GM12878 (cell line): ENCODE results near the gene CHMP1A. TPM values are rescaled to one million over a fixed set of nuclear protein-coding genes. Genes with fewer than 3 reads are reported as not detected.

Experiments
- ATAC-seq: fragments of 200-7000 bp; cut with Tn5 transposase; 3 replicates; pipeline ENCODE4 v1.9.1; 2020; ENCODE audit warnings: mild to moderate bottlenecking, moderate library complexity
- BruUV-seq: library from RNA; stranded (reverse); fragments of 400-500 nt; replicated peaks from 2 replicates; lab custom pipeline; 2021; lab: Mats Ljungman, UMichigan
- CTCF ChIA-PET: fragments of 300-600 bp; sonication (Branson Sonifier 250); formaldehyde crosslinking; extraction: SDS; loops from one replicate; lab custom pipeline; 2021; ENCODE audit warnings: inconsistent platforms; lab: Yijun Ruan, JAX
- POLR2A ChIA-PET: fragments of 350-600 bp; formaldehyde crosslinking; extraction: SDS; loops from one replicate; lab custom pipeline; 2021; ENCODE audit warnings: inconsistent platforms; lab: Charles Lee
- RAD21 ChIA-PET: fragments of 300-600 bp; sonication (Branson Sonifier 250); formaldehyde crosslinking; loops from one replicate; lab custom pipeline; 2023; ENCODE audit warnings: antibody characterized with exemption; ENCODE audit not compliant: unreplicated experiment; lab: Charles Lee
- SMC1A ChIA-PET: fragments of 300-600 bp; sonication (Branson Sonifier 250); formaldehyde crosslinking; loops from one replicate; lab custom pipeline; 2023; ENCODE audit not compliant: unreplicated experiment, uncharacterized antibody; lab: Charles Lee
- DNase-seq: peaks from one replicate; pipeline ENCODE4 v3.0.0-alpha.2; 2011; ENCODE audit warnings: low read depth, low spot score
- FAIRE-seq: peaks from 3 replicates; lab custom pipeline; 2011; peaks lifted over from hg19 to GRCh38; lab: Jason Lieb, UNC
- H2AFZ ChIP-seq: 2 replicates; pipeline ENCODE4 v1.6.0; 2011; ENCODE audit warnings: low read depth, low read length, control low read depth; ENCODE audit not compliant: control insufficient read depth
- H3K27ac ChIP-seq: 2 replicates; pipeline ENCODE4 v1.5.1; 2011; ENCODE audit warnings: control low read depth; ENCODE audit not compliant: control insufficient read depth, insufficient read depth
- H3K27me3 ChIP-seq, 2 experiments: replicated peaks in 1 of 2; 2 replicates each; pipeline versions ENCODE4 v1.6.0 to v1.6.1; 2011; ENCODE audit warnings: low read length in 1 of 2; ENCODE audit not compliant: control insufficient read depth in 2 of 2, insufficient read depth in 2 of 2
- H3K36me3 ChIP-seq, 2 experiments: 2 replicates each; pipeline ENCODE4 v1.5.1; 2011; ENCODE audit warnings: low read length in 1 of 2; ENCODE audit not compliant: control insufficient read depth in 2 of 2, insufficient read depth in 2 of 2
- H3K4me1 ChIP-seq: 2 replicates; pipeline ENCODE4 v1.6.1; 2011; ENCODE audit warnings: mild to moderate bottlenecking, low read length, moderate library complexity, mixed read lengths; ENCODE audit not compliant: control insufficient read depth, insufficient read depth
- H3K4me2 ChIP-seq: 2 replicates; pipeline ENCODE4 v1.6.0; 2011; ENCODE audit warnings: control low read depth; ENCODE audit not compliant: control insufficient read depth, insufficient read depth
- H3K4me3 ChIP-seq: fragments of 200-600 bp; sonication (generic); 2 replicates; pipeline ENCODE4 v1.5.1; 2016
- H3K79me2 ChIP-seq: 2 replicates; pipeline ENCODE4 v1.6.0; 2011; ENCODE audit warnings: low read length; ENCODE audit not compliant: control insufficient read depth, insufficient read depth
- H3K9ac ChIP-seq: 2 replicates; pipeline ENCODE4 v1.8.0; 2011; ENCODE audit warnings: low read length, control low read depth, mixed read lengths; ENCODE audit not compliant: control insufficient read depth, insufficient read depth
- H3K9me3 ChIP-seq: replicated peaks from 3 replicates; pipeline ENCODE4 v1.5.1; 2011; ENCODE audit warnings: mild to moderate bottlenecking, low read length; ENCODE audit not compliant: control insufficient read depth, insufficient read depth
- H4K20me1 ChIP-seq: 2 replicates; pipeline ENCODE4 v1.6.0; 2011; ENCODE audit not compliant: control insufficient read depth, insufficient read depth
- CBX5 ChIP-seq: sonication (generic); IDR thresholded peaks from 2 replicates; pipeline ENCODE4 v1.6.1; 2016; ENCODE audit warnings: low read depth, moderate library complexity, mild to moderate bottlenecking, inconsistent platforms
- CEBPB ChIP-seq, 2 experiments: fragments of 150-350 bp in 1 of 2; IDR thresholded peaks; 2 replicates each; pipeline ENCODE4 v1.6.1; 2012 to 2014; ENCODE audit warnings: low read depth in 2 of 2, low read length in 2 of 2, borderline replicate concordance in 1 of 2, inconsistent platforms in 1 of 2
- ETV6 ChIP-seq, 2 experiments: fragments of 450-650 bp in 1 of 2; IDR thresholded peaks in 1 of 2; conservative IDR thresholded peaks in 1 of 2; 2 replicates each; pipeline ENCODE4 v1.6.1; 2014; ENCODE audit warnings: antibody characterized with exemption in 1 of 2, borderline replicate concordance in 1 of 2, low read depth in 1 of 2, mild to moderate bottlenecking in 1 of 2, moderate library complexity in 1 of 2
- KLF5 ChIP-seq: fragments of 450-650 bp; IDR thresholded peaks from 2 replicates; pipeline ENCODE4 v1.6.1; 2014; ENCODE audit warnings: mild to moderate bottlenecking; ENCODE audit not compliant: partially characterized antibody
- MAX ChIP-seq: IDR thresholded peaks from 2 replicates; pipeline ENCODE4 v1.6.1; 2012; ENCODE audit warnings: low read depth, low read length, improper control_type of control experiment
- PBX3 ChIP-seq: IDR thresholded peaks from 2 replicates; pipeline ENCODE4 v1.6.1; 2011; ENCODE audit warnings: mild to moderate bottlenecking, low read depth, low read length, moderate library complexity; ENCODE audit not compliant: insufficient replicate concordance
- POLR2AphosphoS5 ChIP-seq: IDR thresholded peaks from 2 replicates; pipeline ENCODE4 v1.6.1; 2011; ENCODE audit warnings: mild to moderate bottlenecking, low read length, inconsistent platforms
- RELB ChIP-seq: fragments of 450-650 bp; IDR thresholded peaks from 2 replicates; pipeline ENCODE4 v1.6.1; 2017; ENCODE audit warnings: low read depth, mild to moderate bottlenecking, moderate library complexity
- YY1 ChIP-seq: IDR thresholded peaks from 2 replicates; pipeline ENCODE4 v1.6.1; 2011; ENCODE audit warnings: low read depth, mild to moderate bottlenecking, low read length
- ZNF207 ChIP-seq: fragments of 450-650 bp; IDR thresholded peaks from 2 replicates; pipeline ENCODE4 v1.6.1; 2014; ENCODE audit warnings: antibody characterized with exemption, mild to moderate bottlenecking, borderline replicate concordance
- ZNF274 ChIP-seq: IDR thresholded peaks from one replicate; pipeline ENCODE4 v1.8.0; 2011; ENCODE audit not compliant: insufficient read length, insufficient read depth
- WGBS: methylation state at CpG from one replicate; pipeline ENCODE4 v1.1.6; 2016; ENCODE audit warnings: low lambda C conversion rate; ENCODE audit not compliant: insufficient replicate concordance, insufficient coverage; ENCODE audit errors: missing lambda C conversion rate; 5-methylcytosine and 5-hydroxymethylcytosine counted together
- in situ Hi-C: fragments of 300-500 bp; cut with MboI; formaldehyde crosslinking; loops from 9 replicates; pipeline ENCODE4 v1.14.3; 2018; ENCODE audit warnings: mixed read lengths
- intact Hi-C: fragments of 100-400 bp; cut with micrococcal nuclease; formaldehyde crosslinking; loops from one replicate; pipeline ENCODE4 v1.14.2; 2022; ENCODE audit not compliant: unreplicated experiment
- polyA plus RNA-seq, 11 experiments: library from polyadenylated mRNA; depleted of rRNA in 4 of 11; unstranded in 6 of 11; stranded (reverse) in 5 of 11; fragments of >200 nt; fragmentation: Nextera tagmentation in 4 of 11; fragmentation: Illumina TruSeq in 1 of 11; extraction: Ambion mirVana in 4 of 11; extraction: Trizol in 1 of 11; gene quantifications; 1 replicate in 1 of 11; 2 replicates in 10 of 11; pipeline versions ENCODE4 v1.2.1 to v1.2.3, GENCODE V29; 2011 to 2016; ENCODE audit warnings: inconsistent platforms in 2 of 11, missing spikeins in 2 of 11, low read depth in 1 of 11
- total RNA-seq, 4 experiments: library from RNA; depleted of rRNA in 3 of 4; stranded (reverse); fragments of >200 nt in 3 of 4; fragmentation: Illumina TruSeq in 1 of 4; extraction: Trizol in 1 of 4; gene quantifications; 2 replicates each; pipeline versions ENCODE4 v1.2.1 to v1.2.3, GENCODE V29; 2013 to 2021

The CHMP1A gene
- total and polyA plus RNA-seq, 10 of the 15 experiments (the other 5 are each of a cell fraction or from before 2014, with no cell fraction given): 1.0 to 86.7 (median 54.7) TPM

- ChIA-PET RAD21 (no interaction called here), POLR2A (no interaction called here), SMC1A (no interaction called here), CTCF (no interaction called here)
- H3K4me1 ChIP-seq: no peaks in the 10 kb centered on the region
- no peak for ATAC-seq
- no peaks in the 10 kb centered on the region for H3K36me3 ChIP-seq
- 28% methylated on average over 7 of the region's 10 CpGs for WGBS
- BruUV-seq: no TSS peak
- FAIRE-seq: no peak
- H3K9me3 ChIP-seq: peaks cover 2% of the 10 kb centered on the region; the same call in 1 of the 3 replicates
- no peak for DNase-seq
- intact Hi-C loops (no loop called here), in situ Hi-C loops (no loop called here)
- H3K4me2 ChIP-seq: no peak overlapping the region
- no peak overlapping the region for H3K9ac ChIP-seq
- no peak overlapping the region for H3K27ac ChIP-seq
- no peaks in the 10 kb centered on the region for H3K79me2 ChIP-seq
- no peaks in the 10 kb centered on the region for H4K20me1 ChIP-seq
- H3K4me3 ChIP-seq: no peak overlapping the region
- no peak overlapping the region for H2AFZ ChIP-seq
- TF ChIP-seq RELB (no peak), ZNF207 (no peak), CBX5 (no peak), ETV6 (conservative IDR thresholded peaks at IDR 0.05 in 1 of 2, IDR thresholded peaks at IDR 0.05 in 1 of 2; ENCODE audit: borderline replicate concordance in 1 of 2, low read depth in 1 of 2) (no peak), MAX (no peak), KLF5 (no peak), PBX3 (no peak), ZNF274 (no peak), POLR2AphosphoS5 (no peak), CEBPB (IDR thresholded peaks at IDR 0.05; ENCODE audit: borderline replicate concordance in 1 of 2, low read depth in 2 of 2, low read length in 2 of 2) (no peak), YY1 (no peak)
- no peaks in the 10 kb centered on the region; a peak in 1 of 4 replicates for H3K27me3 ChIP-seq
Measured at GRCh38 chr16:89638455-89638854, 19.1 kb downstream of the CHMP1A start.
